CD4-positive, alpha-beta T cell (primary cell): Measurements from ENCODE around the gene INTS11. TPM values are rescaled to one million over a fixed set of nuclear protein-coding genes. Genes with fewer than 3 reads are reported as not detected.
A peak's percentile ranks its signal among the peaks of the same experiment; 100 is the strongest.

ENCODE experiments used
- ATAC-seq: fragments of 200-7000 bp; cut with Tn5 transposase; one replicate; pipeline ENCODE4 v1.10.0; 2022; ENCODE audit warnings: mild to moderate bottlenecking; ENCODE audit not compliant: poor library complexity
- CTCF ChIA-PET: fragments of 350-600 bp; sonication (Branson Sonifier 250); formaldehyde crosslinking; loops from one replicate; lab custom pipeline; 2021; ENCODE audit warnings: antibody characterized with exemption, inconsistent platforms; lab: Charles Lee
- POLR2A ChIA-PET: fragments of 350-600 bp; sonication (Branson Sonifier 250); formaldehyde crosslinking; loops from one replicate; lab custom pipeline; 2021; ENCODE audit warnings: antibody characterized with exemption, inconsistent platforms; lab: Charles Lee
- DNase-seq, 14 experiments: peaks; one replicate each; pipeline ENCODE4 v3.0.0-alpha.2; 2013 to 2020; ENCODE audit warnings: mixed read lengths in 2 of 14
- H3K27ac ChIP-seq, 2 donors: one replicate each; pipeline versions ENCODE4 v1.5.1 to v1.7.0; 2013; ENCODE audit warnings: low read length in 2 of 2, low read depth in 1 of 2, mild to moderate bottlenecking in 1 of 2
- H3K27me3 ChIP-seq, 2 experiments: 1 replicate in 1 of 2; 2 replicates in 1 of 2; pipeline versions ENCODE4 v1.6.1 to v1.7.0; 2013; ENCODE audit warnings: low read length in 2 of 2, control low read depth in 1 of 2, mild to moderate bottlenecking in 1 of 2, moderate library complexity in 1 of 2; ENCODE audit not compliant: insufficient read depth in 2 of 2, control insufficient read depth in 1 of 2
- H3K36me3 ChIP-seq: one replicate; pipeline ENCODE4 v1.6.1; 2013; ENCODE audit warnings: low read length, control low read depth; ENCODE audit not compliant: insufficient read depth
- H3K4me1 ChIP-seq: one replicate; pipeline ENCODE4 v1.6.1; 2013; ENCODE audit warnings: low read length, control low read depth; ENCODE audit not compliant: insufficient read depth
- H3K4me3 ChIP-seq: one replicate; pipeline ENCODE4 v1.5.1; 2013; ENCODE audit warnings: mild to moderate bottlenecking, low read length, moderate library complexity
- H3K9me3 ChIP-seq, 2 experiments: 1 replicate in 1 of 2; 2 replicates in 1 of 2; pipeline versions ENCODE4 v1.6.1 to v1.7.0; 2013; ENCODE audit warnings: low read length in 2 of 2, mild to moderate bottlenecking in 2 of 2, control low read depth in 1 of 2, moderate library complexity in 1 of 2; ENCODE audit not compliant: control insufficient read depth in 1 of 2, insufficient read depth in 1 of 2
- H3K27ac Mint-ChIP-seq: one replicate; pipeline ENCODE4 v1.8.0; 2020; ENCODE audit warnings: mixed read lengths
- H3K27me3 Mint-ChIP-seq: one replicate; pipeline ENCODE4 v1.8.0; 2021; ENCODE audit warnings: mixed read lengths
- H3K36me3 Mint-ChIP-seq: one replicate; pipeline ENCODE4 v1.8.0; 2021; ENCODE audit warnings: low read depth, mixed read lengths
- H3K4me1 Mint-ChIP-seq: one replicate; pipeline ENCODE4 v1.8.0; 2021; ENCODE audit warnings: low read depth, mixed read lengths
- H3K4me3 Mint-ChIP-seq: one replicate; pipeline ENCODE4 v1.8.0; 2020; ENCODE audit warnings: mild to moderate bottlenecking, mixed read lengths
- H3K9me3 Mint-ChIP-seq: one replicate; pipeline ENCODE4 v1.8.0; 2020; ENCODE audit warnings: mixed read lengths
- intact Hi-C, 2 experiments: fragments of 100-400 bp; cut with DNase I in 1 of 2; cut with micrococcal nuclease in 1 of 2; formaldehyde crosslinking; loops; one replicate each; pipeline versions ENCODE4 v1.15.1 to v1.9.0; 2023 to 2025; cut with DNase I, micrococcal nuclease
- total RNA-seq, 174 experiments: library from RNA in 2 of 174; stranded (reverse) in 2 of 174; gene quantifications; one replicate each; pipeline ENCODE4 v1.2.3 and lab custom pipeline; 2021 to 2026
- TF ChIP-seq, protein P1 (sequence below): fragments of 200-600 bp; IDR thresholded peaks from one replicate; pipeline ENCODE4 v1.8.0; 2022; ENCODE audit warnings: antibody characterized with exemption, mild to moderate bottlenecking

Gene INTS11
- total RNA-seq, 2 experiments from 2014 or later = 130 to 137 TPM

DNA sequence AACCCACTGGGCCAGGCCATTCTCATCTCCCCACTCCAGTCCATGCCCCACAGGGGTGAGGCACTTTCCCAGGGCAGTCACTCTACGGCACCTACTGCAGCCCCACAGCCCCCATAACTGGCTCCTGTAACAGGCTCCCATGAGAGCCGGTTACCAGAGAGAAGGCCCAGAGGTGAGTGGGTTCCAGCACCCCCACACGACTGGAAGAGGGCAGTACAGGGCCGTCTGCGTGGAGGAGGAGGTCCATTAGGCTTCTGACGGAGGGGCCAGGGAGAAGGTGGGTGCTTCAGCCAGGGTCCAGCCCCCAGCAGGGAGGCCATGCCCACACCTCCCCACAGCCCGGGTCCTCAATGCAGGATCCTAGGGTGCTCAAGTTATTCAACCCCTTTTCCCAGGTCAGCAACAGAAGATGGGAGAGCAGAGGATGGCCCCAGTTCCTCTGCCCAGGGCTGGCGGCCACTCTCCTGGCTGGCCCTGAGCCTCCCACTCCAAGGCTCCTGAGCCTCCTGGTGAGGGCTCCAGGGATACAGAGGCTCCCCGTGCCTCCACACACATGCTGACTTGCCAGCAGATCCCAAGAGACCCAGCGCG lies 18.3 kb downstream of the INTS11 start:
- Histone ChIP-seq H3K36me3 (peaks cover 12% of the 10 kb centered on the region), H3K27ac (peak overlapping the region; percentile 2 to 29), H3K4me3 (peak overlapping the region; percentile 70), H3K9me3 (no peaks in the 10 kb centered on the region), H3K4me1 (peaks cover 46% of the 10 kb centered on the region), H3K27me3 (no peaks in the 10 kb centered on the region)
- POLR2A ChIA-PET = interaction anchor here (0.6 to 1.8 kb wide), 2 partner anchors 69 to 209 kb away, joined by 4 to 5 read pairs; partner anchors contain the start of gene AURKAIP1
- CTCF ChIA-PET = interaction anchor here (1.2 to 1.4 kb wide), 2 partner anchors 184 kb away, joined by 4 read pairs; no protein-coding TSS in a partner anchor
- H3K9me3 Mint-ChIP-seq = no peaks in the 10 kb centered on the region
- H3K27ac Mint-ChIP-seq = peak overlapping the region; percentile 87
- intact Hi-C loops = loop anchor here (5.0 to 10.0 kb wide), 4 partner anchors 69 to 271 kb away; partner anchors contain the start of genes AURKAIP1 (in 1 of the 2) and C1orf159 (in 1 of the 2)
- DNase-seq = peak in 1 of 14 experiments; percentile 51
- TF ChIP-seq, protein P1, sequence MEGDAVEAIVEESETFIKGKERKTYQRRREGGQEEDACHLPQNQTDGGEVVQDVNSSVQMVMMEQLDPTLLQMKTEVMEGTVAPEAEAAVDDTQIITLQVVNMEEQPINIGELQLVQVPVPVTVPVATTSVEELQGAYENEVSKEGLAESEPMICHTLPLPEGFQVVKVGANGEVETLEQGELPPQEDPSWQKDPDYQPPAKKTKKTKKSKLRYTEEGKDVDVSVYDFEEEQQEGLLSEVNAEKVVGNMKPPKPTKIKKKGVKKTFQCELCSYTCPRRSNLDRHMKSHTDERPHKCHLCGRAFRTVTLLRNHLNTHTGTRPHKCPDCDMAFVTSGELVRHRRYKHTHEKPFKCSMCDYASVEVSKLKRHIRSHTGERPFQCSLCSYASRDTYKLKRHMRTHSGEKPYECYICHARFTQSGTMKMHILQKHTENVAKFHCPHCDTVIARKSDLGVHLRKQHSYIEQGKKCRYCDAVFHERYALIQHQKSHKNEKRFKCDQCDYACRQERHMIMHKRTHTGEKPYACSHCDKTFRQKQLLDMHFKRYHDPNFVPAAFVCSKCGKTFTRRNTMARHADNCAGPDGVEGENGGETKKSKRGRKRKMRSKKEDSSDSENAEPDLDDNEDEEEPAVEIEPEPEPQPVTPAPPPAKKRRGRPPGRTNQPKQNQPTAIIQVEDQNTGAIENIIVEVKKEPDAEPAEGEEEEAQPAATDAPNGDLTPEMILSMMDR = no peak
- ATAC-seq = no peak
- peaks cover 13% of the 10 kb centered on the region for H3K36me3 Mint-ChIP-seq
- H3K27me3 Mint-ChIP-seq = no peaks in the 10 kb centered on the region
- peak overlapping the region; percentile 92 for H3K4me3 Mint-ChIP-seq
- H3K4me1 Mint-ChIP-seq = peaks cover 25% of the 10 kb centered on the region

DNA sequence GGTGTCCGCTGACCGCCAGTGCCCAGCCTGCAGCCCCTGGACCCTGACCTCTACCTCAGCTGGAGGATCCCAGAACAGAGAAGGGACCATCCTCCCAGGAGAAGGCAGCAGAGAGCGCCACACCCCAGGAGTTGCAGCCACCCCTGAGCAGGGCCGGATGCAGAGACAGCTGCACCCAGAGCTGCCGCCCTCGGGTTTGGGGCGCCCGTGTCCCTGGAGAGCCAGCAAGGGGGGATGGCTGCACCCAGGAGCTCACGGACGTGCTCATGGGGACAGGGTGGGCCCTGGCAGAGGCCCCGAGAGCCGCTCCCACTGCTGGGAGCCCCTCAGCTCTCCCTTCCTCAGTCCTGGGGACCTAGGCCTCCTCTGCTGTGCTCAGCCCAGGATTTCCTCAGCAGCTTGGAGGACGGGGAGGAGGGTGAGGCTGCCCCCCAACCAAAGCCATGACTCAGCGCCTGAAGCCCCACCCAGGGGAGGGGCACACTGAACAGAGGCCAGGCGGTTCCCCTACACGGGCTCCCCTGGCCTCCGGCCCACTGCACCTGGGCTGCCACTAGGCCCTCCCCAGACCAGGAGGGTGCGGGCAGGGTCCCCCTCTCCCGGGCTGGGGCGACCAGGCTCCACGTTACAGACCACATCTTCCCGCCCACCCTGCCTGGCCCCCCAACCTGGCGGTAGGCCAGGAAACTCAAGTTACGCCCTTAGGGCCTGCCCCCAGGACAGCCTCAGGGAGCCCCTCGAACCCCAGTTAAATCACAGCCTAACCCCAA lies 19.0 kb downstream of the INTS11 start:
- Mint-ChIP-seq H3K36me3 (peaks cover 13% of the 10 kb centered on the region), H3K27ac (peak overlapping the region; percentile 87), H3K27me3 (no peaks in the 10 kb centered on the region), H3K4me1 (peaks cover 21% of the 10 kb centered on the region), H3K4me3 (peak overlapping the region; percentile 92), H3K9me3 (no peaks in the 10 kb centered on the region)
- ChIA-PET CTCF (interaction anchor here (0.9 to 1.2 kb wide), 2 partner anchors 183 to 242 kb away, joined by 3 to 4 read pairs; no protein-coding TSS in a partner anchor), POLR2A (interaction anchor here (0.6 to 0.9 kb wide), 3 partner anchors 50 to 208 kb away, joined by 3 to 5 read pairs (median 4); partner anchors contain the start of gene AURKAIP1)
- Histone ChIP-seq H3K27ac (peak overlapping the region; percentile 2 to 29), H3K9me3 (no peaks in the 10 kb centered on the region), H3K4me3 (peak overlapping the region; percentile 42), H3K27me3 (no peaks in the 10 kb centered on the region), H3K36me3 (peaks cover 8% of the 10 kb centered on the region), H3K4me1 (peaks cover 46% of the 10 kb centered on the region)
- peak; percentile 34 for ATAC-seq
- peak; percentile 44 to 87 (median 72) for DNase-seq
- TF ChIP-seq, protein P1 = no peak
- intact Hi-C loops = loop anchor here (2.0 to 10.0 kb wide), 5 partner anchors 67 to 271 kb away; partner anchors contain the start of genes AURKAIP1 (in 1 of the 2) and C1orf159 (in 1 of the 2)
